Breast epithelium (tissue), 4 donors: ENCODE results near the gene ZNF655. TPM values are rescaled to one million over a fixed set of nuclear protein-coding genes. Genes with fewer than 3 reads are reported as not detected.

ENCODE experiments used
- DNase-seq, 2 donors: peaks; one replicate each; pipeline ENCODE4 v3.0.0-alpha.2; 2019; ENCODE audit warnings: low spot score in 2 of 2
- H3K27ac ChIP-seq, 2 donors: fragments of 200-600 bp; sonication (generic) in 1 of 2; one replicate each; pipeline ENCODE4 v1.5.1; 2016 to 2019; ENCODE audit warnings: mild to moderate bottlenecking in 1 of 2
- H3K27me3 ChIP-seq, 2 donors: fragments of 200-600 bp; sonication (generic) in 1 of 2; one replicate each; pipeline versions ENCODE4 v1.5.1 to v1.6.0; 2017 to 2019; ENCODE audit warnings: control low read depth in 1 of 2, mild to moderate bottlenecking in 1 of 2
- H3K36me3 ChIP-seq: fragments of 200-600 bp; one replicate; pipeline ENCODE4 v1.5.1; 2019
- H3K4me1 ChIP-seq, 2 donors: fragments of 200-600 bp; sonication (generic); one replicate each; pipeline ENCODE4 v1.5.1; 2016 to 2019; ENCODE audit warnings: control low read depth in 1 of 2
- H3K4me3 ChIP-seq, 3 donors: fragments of 200-600 bp; sonication (generic); 1 replicate in 2 of 3; 2 replicates in 1 of 3; pipeline ENCODE4 v1.5.1; 2016 to 2019; ENCODE audit warnings: mild to moderate bottlenecking in 3 of 3, moderate library complexity in 2 of 3
- H3K9me3 ChIP-seq, 2 donors: fragments of 200-600 bp; sonication (generic) in 1 of 2; one replicate each; pipeline ENCODE4 v1.5.1; 2016 to 2019; ENCODE audit warnings: control low read depth in 1 of 2
- POLR2A ChIP-seq: fragments of 450-650 bp; IDR thresholded peaks from one replicate; pipeline ENCODE4 v1.6.1; 2016; ENCODE audit warnings: antibody characterized with exemption, mild to moderate bottlenecking, moderate library complexity
- POLR2AphosphoS5 ChIP-seq, 3 donors: sonication (generic); formaldehyde crosslinking; IDR thresholded peaks; one replicate each; pipeline ENCODE4 v1.6.1; 2017; ENCODE audit warnings: antibody characterized with exemption in 3 of 3
- intact Hi-C: fragments of 100-400 bp; cut with DNase I; formaldehyde crosslinking; loops from one replicate; pipeline ENCODE4 v1.15.1; 2023; ENCODE audit warnings: low total_unique reads
- total RNA-seq, 3 donors: library from RNA; depleted of rRNA; stranded (reverse); fragments of >200 nt; gene quantifications; one replicate each; pipeline ENCODE4 v1.1.0, GENCODE V29; 2016
- TF ChIP-seq, protein P1 (sequence below), 3 donors: fragments of 450-650 bp; IDR thresholded peaks; one replicate each; pipeline ENCODE4 v1.5.1; 2016 to 2017; ENCODE audit warnings: antibody characterized with exemption in 3 of 3, mild to moderate bottlenecking in 3 of 3, moderate library complexity in 3 of 3

ZNF655 gene
- total RNA-seq, 3 donors from 2014 or later = 100 to 129 (median 110) TPM

DNA sequence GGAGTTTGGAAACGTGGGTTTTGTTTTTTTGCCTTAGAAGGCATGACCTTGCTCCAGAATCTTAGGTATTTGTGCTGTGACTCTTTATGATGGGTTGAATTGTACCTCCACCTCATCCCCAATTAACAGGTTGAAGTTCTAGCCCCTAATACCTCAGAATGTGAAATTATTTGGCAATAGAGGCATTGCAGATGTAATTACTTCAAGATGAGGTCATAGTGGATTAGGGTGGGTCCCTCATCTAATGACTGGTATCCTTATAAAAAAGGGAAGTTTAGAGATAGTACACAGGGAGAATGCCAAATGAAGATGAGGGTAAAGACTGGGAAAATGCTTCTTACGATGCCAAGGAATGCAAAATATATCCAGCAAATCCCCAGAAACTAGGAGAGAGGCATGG lies 3.5 kb upstream of the ZNF655 start:
- no peaks in the 10 kb centered on the region for H3K9me3 ChIP-seq
- H3K36me3 ChIP-seq = no peaks in the 10 kb centered on the region
- H3K4me1 ChIP-seq = peaks cover 6 to 12% of the 10 kb centered on the region in 2 donors
- no peak overlapping the region for H3K27ac ChIP-seq
- no peak overlapping the region for H3K4me3 ChIP-seq
- TF ChIP-seq, protein P1, sequence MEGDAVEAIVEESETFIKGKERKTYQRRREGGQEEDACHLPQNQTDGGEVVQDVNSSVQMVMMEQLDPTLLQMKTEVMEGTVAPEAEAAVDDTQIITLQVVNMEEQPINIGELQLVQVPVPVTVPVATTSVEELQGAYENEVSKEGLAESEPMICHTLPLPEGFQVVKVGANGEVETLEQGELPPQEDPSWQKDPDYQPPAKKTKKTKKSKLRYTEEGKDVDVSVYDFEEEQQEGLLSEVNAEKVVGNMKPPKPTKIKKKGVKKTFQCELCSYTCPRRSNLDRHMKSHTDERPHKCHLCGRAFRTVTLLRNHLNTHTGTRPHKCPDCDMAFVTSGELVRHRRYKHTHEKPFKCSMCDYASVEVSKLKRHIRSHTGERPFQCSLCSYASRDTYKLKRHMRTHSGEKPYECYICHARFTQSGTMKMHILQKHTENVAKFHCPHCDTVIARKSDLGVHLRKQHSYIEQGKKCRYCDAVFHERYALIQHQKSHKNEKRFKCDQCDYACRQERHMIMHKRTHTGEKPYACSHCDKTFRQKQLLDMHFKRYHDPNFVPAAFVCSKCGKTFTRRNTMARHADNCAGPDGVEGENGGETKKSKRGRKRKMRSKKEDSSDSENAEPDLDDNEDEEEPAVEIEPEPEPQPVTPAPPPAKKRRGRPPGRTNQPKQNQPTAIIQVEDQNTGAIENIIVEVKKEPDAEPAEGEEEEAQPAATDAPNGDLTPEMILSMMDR (IDR thresholded peaks at IDR 0.05) = no peak
- TF ChIP-seq POLR2AphosphoS5 (IDR thresholded peaks at IDR 0.05) = no peak
- TF ChIP-seq POLR2A = no peak
- H3K27me3 ChIP-seq = no peaks in the 10 kb centered on the region
- intact Hi-C loops = no loop called here
- no peak for DNase-seq

- TF ChIP-seq, protein P1 (IDR thresholded peaks at IDR 0.05) = no peak
- TF ChIP-seq POLR2A (no peak), POLR2AphosphoS5 (IDR thresholded peaks at IDR 0.05) (no peak)
Observed at GRCh38 chr7:99557196-99557607, 1.2 kb upstream of the ZNF655 start.

DNA sequence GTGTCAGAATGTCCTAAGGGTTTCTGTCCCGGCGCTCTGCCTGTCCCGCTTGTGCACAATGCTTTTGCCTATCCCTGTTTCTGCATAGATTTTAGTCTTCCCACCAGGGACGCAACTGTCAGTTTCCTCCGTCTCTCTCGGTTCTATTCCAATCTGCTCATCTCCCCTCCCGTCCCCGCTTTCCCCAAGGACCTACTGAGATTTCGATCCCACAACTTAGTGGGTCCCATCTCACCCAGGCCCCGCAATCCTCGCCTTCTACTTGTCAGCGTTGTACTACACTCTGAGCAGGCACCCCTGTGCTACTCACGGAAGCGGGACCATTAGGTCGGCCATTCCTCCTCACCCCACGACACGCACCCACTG lies 519 bp upstream of the ZNF655 start:
- Histone ChIP-seq H3K27ac (peak overlapping the region; percentile 98 to 100), H3K27me3 (no peaks in the 10 kb centered on the region), H3K9me3 (no peaks in the 10 kb centered on the region), H3K4me3 (peak overlapping the region; percentile 70 to 100 (median 94)), H3K4me1 (peaks cover 3 to 15% of the 10 kb centered on the region in 2 donors), H3K36me3 (peaks cover 6% of the 10 kb centered on the region)
- TF ChIP-seq POLR2AphosphoS5 (IDR thresholded peaks at IDR 0.05) (no peak), POLR2A (no peak)
- TF ChIP-seq, protein P1 (IDR thresholded peaks at IDR 0.05) = no peak
- no peak for DNase-seq
- intact Hi-C loops = no loop called here

More at GRCh38 chr7:99557196-99557607, 1.2 kb upstream of the ZNF655 start:
- no peak for DNase-seq
- no peaks in the 10 kb centered on the region for H3K36me3 ChIP-seq
- H3K27me3 ChIP-seq = no peaks in the 10 kb centered on the region
- no peaks in the 10 kb centered on the region for H3K9me3 ChIP-seq
- intact Hi-C loops = no loop called here
- H3K27ac ChIP-seq = peak overlapping the region; percentile 98 to 100
- H3K4me3 ChIP-seq = peak overlapping the region; percentile 70 to 100 (median 94)
- H3K4me1 ChIP-seq = peaks cover 3 to 15% of the 10 kb centered on the region in 2 donors

DNA sequence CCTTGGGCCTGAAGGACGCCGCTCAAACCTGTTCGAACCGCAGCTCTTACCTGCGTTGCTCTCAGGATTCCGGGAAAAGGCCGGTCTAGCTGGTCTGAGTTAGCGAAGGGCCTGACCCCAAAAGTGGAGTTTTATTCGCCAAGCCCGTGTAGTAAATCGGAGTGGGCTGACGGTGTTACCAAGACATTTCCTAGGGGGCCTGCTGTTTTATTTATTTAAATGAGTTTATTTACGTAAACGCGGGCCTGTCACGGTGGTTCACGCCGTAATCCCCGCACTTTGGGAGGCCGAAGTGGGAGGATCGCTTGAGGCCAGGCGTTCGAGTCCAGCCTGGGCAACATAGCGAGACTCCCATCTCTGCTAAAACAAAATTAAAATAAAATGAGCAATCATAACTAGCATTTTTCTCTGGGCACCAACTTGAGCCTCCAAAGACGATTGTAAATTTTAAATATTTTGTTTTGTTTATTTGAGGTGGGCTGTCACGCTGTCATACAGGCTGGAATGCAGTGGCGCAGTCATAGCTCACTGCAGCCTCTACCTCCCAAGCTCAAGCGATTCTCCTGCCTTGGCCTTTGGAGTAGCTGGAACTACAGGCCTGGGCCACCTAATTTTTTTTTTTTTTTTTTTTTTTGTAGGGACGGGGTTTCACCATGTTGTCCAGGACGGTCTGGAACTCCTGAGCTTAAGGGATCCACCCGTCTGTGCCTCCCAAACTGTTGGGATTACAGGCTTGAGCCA lies 903 bp downstream of the ZNF655 start:
- H3K4me3 ChIP-seq = peak overlapping the region; percentile 70 to 100 (median 94)
- H3K4me1 ChIP-seq = peaks cover 3 to 15% of the 10 kb centered on the region in 2 donors
- peak overlapping the region; percentile 98 to 100 for H3K27ac ChIP-seq
- TF ChIP-seq POLR2A = no peak
- TF ChIP-seq, protein P1 (IDR thresholded peaks at IDR 0.05) = no peak
- no peak for TF ChIP-seq POLR2AphosphoS5 (IDR thresholded peaks at IDR 0.05)
- no peaks in the 10 kb centered on the region for H3K9me3 ChIP-seq
- H3K36me3 ChIP-seq = peaks cover 7% of the 10 kb centered on the region
- H3K27me3 ChIP-seq = no peaks in the 10 kb centered on the region
- intact Hi-C loops = no loop called here
- DNase-seq = no peak
